ENCODE data around the gene PRKAR1B.

DNA sequence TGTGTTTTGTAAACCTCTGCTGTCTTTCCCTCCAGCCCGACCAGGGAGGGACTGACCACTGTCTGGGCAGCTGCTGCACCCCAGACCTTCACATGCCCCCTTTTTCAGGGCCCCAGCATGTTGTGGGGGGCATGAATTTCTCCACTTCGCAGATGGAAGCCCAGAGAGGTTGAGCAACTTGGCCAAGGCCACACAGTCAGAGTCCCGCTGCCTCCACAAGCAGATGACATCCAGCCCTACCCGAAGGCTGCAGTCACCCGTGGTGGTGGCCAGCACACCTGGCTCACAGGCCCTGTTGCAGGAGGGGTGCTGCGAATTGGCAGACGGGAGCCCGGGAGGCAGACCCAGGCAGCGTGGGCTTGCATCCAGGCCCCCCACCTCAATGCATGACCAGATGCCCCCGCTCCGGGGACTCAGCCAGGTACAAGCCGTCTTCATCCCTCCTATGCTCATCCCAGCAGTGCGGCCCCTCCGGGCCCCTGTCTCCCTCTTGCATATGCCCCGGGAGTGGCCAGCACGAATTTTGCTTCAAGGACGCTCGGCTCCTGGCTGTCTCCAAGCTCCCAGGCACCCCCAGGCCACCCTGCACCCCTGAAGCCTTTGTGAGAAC lies 171.4 kb downstream of the PRKAR1B start:
- TF ChIP-seq EZH2phosphoT487 (IDR thresholded peaks at IDR 0.05; ENCODE audit: borderline replicate concordance) (no peak), POLR2A (IDR thresholded peaks at IDR 0.05; ENCODE audit: borderline replicate concordance, extremely low read depth, insufficient read depth, insufficient read length) (no peak), EZH2 (IDR thresholded peaks at IDR 0.05) (no peak), SP1 (IDR thresholded peaks at IDR 0.05; ENCODE audit: low read depth) (no peak)
- TF ChIP-seq, protein P1, sequence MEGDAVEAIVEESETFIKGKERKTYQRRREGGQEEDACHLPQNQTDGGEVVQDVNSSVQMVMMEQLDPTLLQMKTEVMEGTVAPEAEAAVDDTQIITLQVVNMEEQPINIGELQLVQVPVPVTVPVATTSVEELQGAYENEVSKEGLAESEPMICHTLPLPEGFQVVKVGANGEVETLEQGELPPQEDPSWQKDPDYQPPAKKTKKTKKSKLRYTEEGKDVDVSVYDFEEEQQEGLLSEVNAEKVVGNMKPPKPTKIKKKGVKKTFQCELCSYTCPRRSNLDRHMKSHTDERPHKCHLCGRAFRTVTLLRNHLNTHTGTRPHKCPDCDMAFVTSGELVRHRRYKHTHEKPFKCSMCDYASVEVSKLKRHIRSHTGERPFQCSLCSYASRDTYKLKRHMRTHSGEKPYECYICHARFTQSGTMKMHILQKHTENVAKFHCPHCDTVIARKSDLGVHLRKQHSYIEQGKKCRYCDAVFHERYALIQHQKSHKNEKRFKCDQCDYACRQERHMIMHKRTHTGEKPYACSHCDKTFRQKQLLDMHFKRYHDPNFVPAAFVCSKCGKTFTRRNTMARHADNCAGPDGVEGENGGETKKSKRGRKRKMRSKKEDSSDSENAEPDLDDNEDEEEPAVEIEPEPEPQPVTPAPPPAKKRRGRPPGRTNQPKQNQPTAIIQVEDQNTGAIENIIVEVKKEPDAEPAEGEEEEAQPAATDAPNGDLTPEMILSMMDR (IDR thresholded peaks at IDR 0.05 in 2 of 3, conservative IDR thresholded peaks at IDR 0.05 in 1 of 3; ENCODE audit: borderline replicate concordance in 1 of 3, insufficient read depth in 1 of 3, low read depth in 2 of 3, low read length in 2 of 3) = no peak
- TF ChIP-seq, protein P2, sequence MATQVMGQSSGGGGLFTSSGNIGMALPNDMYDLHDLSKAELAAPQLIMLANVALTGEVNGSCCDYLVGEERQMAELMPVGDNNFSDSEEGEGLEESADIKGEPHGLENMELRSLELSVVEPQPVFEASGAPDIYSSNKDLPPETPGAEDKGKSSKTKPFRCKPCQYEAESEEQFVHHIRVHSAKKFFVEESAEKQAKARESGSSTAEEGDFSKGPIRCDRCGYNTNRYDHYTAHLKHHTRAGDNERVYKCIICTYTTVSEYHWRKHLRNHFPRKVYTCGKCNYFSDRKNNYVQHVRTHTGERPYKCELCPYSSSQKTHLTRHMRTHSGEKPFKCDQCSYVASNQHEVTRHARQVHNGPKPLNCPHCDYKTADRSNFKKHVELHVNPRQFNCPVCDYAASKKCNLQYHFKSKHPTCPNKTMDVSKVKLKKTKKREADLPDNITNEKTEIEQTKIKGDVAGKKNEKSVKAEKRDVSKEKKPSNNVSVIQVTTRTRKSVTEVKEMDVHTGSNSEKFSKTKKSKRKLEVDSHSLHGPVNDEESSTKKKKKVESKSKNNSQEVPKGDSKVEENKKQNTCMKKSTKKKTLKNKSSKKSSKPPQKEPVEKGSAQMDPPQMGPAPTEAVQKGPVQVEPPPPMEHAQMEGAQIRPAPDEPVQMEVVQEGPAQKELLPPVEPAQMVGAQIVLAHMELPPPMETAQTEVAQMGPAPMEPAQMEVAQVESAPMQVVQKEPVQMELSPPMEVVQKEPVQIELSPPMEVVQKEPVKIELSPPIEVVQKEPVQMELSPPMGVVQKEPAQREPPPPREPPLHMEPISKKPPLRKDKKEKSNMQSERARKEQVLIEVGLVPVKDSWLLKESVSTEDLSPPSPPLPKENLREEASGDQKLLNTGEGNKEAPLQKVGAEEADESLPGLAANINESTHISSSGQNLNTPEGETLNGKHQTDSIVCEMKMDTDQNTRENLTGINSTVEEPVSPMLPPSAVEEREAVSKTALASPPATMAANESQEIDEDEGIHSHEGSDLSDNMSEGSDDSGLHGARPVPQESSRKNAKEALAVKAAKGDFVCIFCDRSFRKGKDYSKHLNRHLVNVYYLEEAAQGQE (IDR thresholded peaks at IDR 0.05; ENCODE audit: low read depth) = no peak
- TF ChIP-seq, protein P3, sequence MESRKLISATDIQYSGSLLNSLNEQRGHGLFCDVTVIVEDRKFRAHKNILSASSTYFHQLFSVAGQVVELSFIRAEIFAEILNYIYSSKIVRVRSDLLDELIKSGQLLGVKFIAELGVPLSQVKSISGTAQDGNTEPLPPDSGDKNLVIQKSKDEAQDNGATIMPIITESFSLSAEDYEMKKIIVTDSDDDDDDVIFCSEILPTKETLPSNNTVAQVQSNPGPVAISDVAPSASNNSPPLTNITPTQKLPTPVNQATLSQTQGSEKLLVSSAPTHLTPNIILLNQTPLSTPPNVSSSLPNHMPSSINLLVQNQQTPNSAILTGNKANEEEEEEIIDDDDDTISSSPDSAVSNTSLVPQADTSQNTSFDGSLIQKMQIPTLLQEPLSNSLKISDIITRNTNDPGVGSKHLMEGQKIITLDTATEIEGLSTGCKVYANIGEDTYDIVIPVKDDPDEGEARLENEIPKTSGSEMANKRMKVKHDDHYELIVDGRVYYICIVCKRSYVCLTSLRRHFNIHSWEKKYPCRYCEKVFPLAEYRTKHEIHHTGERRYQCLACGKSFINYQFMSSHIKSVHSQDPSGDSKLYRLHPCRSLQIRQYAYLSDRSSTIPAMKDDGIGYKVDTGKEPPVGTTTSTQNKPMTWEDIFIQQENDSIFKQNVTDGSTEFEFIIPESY (IDR thresholded peaks at IDR 0.05; ENCODE audit: extremely low read depth, insufficient replicate concordance, low read length) = no peak

Data from HCT116 (cell line).